HepG2 (cell line): ENCODE measurements around the gene NCBP2. TPM values are rescaled to one million over a fixed set of nuclear protein-coding genes. Genes with fewer than 3 reads are reported as not detected.

ENCODE experiments used
- ZEB1 ChIP-seq: IDR thresholded peaks from 2 replicates; pipeline ENCODE4 v1.6.1; 2012; ENCODE audit warnings: mild to moderate bottlenecking, low read depth, inconsistent platforms; ENCODE audit not compliant: insufficient replicate concordance
- ZFY ChIP-seq: sonication (generic); formaldehyde crosslinking; IDR thresholded peaks from 2 replicates; pipeline ENCODE4 v1.4.0; 2020; ENCODE audit warnings: missing genetic modification reagents
- polyA plus RNA-seq, 8 experiments: library from polyadenylated mRNA; depleted of rRNA in 3 of 8; stranded (reverse) in 7 of 8; unstranded in 1 of 8; fragments of >200 nt; fragmentation: Illumina TruSeq in 4 of 8; extraction: Trizol in 4 of 8; gene quantifications; 2 replicates each; pipeline versions ENCODE4 v1.2.1 to v1.2.3, GENCODE V29; 2011 to 2016; ENCODE audit warnings: low read depth in 4 of 8, missing spikeins in 1 of 8, mixed read lengths in 1 of 8; ENCODE audit not compliant: insufficient read depth in 1 of 8
- total RNA-seq, 5 experiments: library from RNA; depleted of rRNA; stranded (reverse); fragments of >200 nt; fragmentation: Illumina TruSeq; extraction: Trizol; gene quantifications; 2 replicates each; pipeline ENCODE4 v1.2.3, GENCODE V29; 2016; ENCODE audit warnings: low read depth in 1 of 5
- TF ChIP-seq, protein P1 (sequence below): sonication (generic); formaldehyde crosslinking; IDR thresholded peaks from 2 replicates; pipeline ENCODE4; 2020; ENCODE audit warnings: missing genetic modification reagents, mild to moderate bottlenecking, borderline replicate concordance
- TF ChIP-seq, protein P2 (sequence below): sonication (generic); formaldehyde crosslinking; IDR thresholded peaks from 2 replicates; pipeline ENCODE4 v1.4.0; 2020; ENCODE audit warnings: missing genetic modification reagents, borderline replicate concordance
- TF ChIP-seq, protein P3 (sequence below): sonication (generic); formaldehyde crosslinking; IDR thresholded peaks from 2 replicates; pipeline ENCODE4 v1.5.1; 2020; ENCODE audit warnings: mild to moderate bottlenecking, missing genetic modification reagents, moderate library complexity

NCBP2 gene
- total and polyA plus RNA-seq, 2 of the 13 experiments (the other 11 are each of a cell fraction or from before 2014, with no cell fraction given) = 58.7 to 95.5 TPM

DNA sequence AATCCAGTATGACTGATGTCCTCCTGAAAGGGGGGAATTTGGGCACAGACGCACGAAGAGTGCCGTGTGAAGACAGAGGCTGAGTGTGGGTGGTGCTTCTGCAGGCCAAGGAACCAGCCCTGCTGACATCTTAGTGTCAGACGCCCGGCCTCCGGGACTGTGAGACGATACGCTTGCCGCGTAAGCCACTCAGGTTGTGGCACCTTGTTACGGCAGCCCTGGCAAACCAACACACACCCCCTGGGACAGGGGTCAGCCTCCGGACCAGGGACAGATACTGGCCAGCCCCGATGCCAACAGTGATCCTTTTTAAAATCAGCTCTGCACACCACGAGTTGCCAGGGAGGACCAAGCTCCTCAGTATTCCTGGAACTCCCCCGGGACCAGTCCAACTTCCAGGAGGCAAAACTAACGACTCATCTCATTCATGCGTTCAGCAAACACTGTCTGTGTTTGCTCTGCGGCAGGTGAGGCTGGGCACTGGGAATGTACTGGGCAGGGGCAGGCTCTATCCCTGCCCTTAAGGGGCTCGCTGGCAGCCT lies 47.5 kb upstream of the NCBP2 start (continued):
- TF ChIP-seq, protein P1, sequence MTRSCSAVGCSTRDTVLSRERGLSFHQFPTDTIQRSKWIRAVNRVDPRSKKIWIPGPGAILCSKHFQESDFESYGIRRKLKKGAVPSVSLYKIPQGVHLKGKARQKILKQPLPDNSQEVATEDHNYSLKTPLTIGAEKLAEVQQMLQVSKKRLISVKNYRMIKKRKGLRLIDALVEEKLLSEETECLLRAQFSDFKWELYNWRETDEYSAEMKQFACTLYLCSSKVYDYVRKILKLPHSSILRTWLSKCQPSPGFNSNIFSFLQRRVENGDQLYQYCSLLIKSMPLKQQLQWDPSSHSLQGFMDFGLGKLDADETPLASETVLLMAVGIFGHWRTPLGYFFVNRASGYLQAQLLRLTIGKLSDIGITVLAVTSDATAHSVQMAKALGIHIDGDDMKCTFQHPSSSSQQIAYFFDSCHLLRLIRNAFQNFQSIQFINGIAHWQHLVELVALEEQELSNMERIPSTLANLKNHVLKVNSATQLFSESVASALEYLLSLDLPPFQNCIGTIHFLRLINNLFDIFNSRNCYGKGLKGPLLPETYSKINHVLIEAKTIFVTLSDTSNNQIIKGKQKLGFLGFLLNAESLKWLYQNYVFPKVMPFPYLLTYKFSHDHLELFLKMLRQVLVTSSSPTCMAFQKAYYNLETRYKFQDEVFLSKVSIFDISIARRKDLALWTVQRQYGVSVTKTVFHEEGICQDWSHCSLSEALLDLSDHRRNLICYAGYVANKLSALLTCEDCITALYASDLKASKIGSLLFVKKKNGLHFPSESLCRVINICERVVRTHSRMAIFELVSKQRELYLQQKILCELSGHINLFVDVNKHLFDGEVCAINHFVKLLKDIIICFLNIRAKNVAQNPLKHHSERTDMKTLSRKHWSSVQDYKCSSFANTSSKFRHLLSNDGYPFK (CRISPR knock-in tag) = 0 out of 2 replicates have a peak, but pooled peaks have one; percentile 20
- TF ChIP-seq ZEB1 (peak; percentile 82), ZFY (CRISPR knock-in tag) (peak; percentile 19; the same call in 1 of the 2 replicates)
- TF ChIP-seq, protein P2, sequence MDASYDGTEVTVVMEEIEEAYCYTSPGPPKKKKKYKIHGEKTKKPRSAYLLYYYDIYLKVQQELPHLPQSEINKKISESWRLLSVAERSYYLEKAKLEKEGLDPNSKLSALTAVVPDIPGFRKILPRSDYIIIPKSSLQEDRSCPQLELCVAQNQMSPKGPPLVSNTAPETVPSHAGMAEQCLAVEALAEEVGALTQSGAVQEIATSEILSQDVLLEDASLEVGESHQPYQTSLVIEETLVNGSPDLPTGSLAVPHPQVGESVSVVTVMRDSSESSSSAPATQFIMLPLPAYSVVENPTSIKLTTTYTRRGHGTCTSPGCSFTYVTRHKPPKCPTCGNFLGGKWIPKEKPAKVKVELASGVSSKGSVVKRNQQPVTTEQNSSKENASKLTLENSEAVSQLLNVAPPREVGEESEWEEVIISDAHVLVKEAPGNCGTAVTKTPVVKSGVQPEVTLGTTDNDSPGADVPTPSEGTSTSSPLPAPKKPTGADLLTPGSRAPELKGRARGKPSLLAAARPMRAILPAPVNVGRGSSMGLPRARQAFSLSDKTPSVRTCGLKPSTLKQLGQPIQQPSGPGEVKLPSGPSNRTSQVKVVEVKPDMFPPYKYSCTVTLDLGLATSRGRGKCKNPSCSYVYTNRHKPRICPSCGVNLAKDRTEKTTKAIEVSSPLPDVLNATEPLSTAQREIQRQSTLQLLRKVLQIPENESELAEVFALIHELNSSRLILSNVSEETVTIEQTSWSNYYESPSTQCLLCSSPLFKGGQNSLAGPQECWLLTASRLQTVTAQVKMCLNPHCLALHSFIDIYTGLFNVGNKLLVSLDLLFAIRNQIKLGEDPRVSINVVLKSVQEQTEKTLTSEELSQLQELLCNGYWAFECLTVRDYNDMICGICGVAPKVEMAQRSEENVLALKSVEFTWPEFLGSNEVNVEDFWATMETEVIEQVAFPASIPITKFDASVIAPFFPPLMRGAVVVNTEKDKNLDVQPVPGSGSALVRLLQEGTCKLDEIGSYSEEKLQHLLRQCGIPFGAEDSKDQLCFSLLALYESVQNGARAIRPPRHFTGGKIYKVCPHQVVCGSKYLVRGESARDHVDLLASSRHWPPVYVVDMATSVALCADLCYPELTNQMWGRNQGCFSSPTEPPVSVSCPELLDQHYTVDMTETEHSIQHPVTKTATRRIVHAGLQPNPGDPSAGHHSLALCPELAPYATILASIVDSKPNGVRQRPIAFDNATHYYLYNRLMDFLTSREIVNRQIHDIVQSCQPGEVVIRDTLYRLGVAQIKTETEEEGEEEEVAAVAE (CRISPR knock-in tag) = no peak
- TF ChIP-seq, protein P3, sequence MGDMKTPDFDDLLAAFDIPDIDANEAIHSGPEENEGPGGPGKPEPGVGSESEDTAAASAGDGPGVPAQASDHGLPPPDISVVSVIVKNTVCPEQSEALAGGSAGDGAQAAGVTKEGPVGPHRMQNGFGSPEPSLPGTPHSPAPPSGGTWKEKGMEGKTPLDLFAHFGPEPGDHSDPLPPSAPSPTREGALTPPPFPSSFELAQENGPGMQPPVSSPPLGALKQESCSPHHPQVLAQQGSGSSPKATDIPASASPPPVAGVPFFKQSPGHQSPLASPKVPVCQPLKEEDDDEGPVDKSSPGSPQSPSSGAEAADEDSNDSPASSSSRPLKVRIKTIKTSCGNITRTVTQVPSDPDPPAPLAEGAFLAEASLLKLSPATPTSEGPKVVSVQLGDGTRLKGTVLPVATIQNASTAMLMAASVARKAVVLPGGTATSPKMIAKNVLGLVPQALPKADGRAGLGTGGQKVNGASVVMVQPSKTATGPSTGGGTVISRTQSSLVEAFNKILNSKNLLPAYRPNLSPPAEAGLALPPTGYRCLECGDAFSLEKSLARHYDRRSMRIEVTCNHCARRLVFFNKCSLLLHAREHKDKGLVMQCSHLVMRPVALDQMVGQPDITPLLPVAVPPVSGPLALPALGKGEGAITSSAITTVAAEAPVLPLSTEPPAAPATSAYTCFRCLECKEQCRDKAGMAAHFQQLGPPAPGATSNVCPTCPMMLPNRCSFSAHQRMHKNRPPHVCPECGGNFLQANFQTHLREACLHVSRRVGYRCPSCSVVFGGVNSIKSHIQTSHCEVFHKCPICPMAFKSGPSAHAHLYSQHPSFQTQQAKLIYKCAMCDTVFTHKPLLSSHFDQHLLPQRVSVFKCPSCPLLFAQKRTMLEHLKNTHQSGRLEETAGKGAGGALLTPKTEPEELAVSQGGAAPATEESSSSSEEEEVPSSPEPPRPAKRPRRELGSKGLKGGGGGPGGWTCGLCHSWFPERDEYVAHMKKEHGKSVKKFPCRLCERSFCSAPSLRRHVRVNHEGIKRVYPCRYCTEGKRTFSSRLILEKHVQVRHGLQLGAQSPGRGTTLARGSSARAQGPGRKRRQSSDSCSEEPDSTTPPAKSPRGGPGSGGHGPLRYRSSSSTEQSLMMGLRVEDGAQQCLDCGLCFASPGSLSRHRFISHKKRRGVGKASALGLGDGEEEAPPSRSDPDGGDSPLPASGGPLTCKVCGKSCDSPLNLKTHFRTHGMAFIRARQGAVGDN (CRISPR knock-in tag) = peak; percentile 54
